ENCODE measurements around the gene CCDC74B.

DNA sequence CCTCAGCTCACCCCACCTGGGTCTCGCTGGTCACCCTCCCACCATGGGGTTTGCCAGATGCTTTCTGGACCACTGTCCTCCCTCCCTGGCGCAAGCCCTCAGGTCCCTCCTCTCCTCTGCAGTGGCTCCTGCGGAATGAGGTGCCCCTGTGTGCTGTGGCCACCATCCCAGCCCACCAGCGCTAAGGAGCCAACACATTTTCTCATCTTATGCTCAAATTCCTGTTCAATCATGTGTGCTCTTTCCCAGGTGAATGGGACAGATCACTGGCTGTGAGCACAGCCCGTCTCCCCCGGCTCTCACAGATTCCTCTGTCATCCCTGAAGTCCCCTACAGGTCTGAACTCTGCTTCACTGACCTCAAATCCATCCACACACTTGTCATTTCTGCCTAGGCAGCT, 15.2 kb upstream of the CCDC74B start:
- TF ChIP-seq RNF2 (IDR thresholded peaks at IDR 0.05; ENCODE audit: borderline replicate concordance, low read depth, low read length, missing control alignments, poor library complexity, severe bottlenecking), result no peak
- TF ChIP-seq, protein P1, sequence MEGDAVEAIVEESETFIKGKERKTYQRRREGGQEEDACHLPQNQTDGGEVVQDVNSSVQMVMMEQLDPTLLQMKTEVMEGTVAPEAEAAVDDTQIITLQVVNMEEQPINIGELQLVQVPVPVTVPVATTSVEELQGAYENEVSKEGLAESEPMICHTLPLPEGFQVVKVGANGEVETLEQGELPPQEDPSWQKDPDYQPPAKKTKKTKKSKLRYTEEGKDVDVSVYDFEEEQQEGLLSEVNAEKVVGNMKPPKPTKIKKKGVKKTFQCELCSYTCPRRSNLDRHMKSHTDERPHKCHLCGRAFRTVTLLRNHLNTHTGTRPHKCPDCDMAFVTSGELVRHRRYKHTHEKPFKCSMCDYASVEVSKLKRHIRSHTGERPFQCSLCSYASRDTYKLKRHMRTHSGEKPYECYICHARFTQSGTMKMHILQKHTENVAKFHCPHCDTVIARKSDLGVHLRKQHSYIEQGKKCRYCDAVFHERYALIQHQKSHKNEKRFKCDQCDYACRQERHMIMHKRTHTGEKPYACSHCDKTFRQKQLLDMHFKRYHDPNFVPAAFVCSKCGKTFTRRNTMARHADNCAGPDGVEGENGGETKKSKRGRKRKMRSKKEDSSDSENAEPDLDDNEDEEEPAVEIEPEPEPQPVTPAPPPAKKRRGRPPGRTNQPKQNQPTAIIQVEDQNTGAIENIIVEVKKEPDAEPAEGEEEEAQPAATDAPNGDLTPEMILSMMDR (IDR thresholded peaks at IDR 0.05; ENCODE audit: control extremely low read depth in 1 of 3, insufficient read depth in 1 of 3, low read depth in 1 of 3, low read length in 3 of 3), result no peak
- TF ChIP-seq CBX5 (IDR thresholded peaks at IDR 0.05; ENCODE audit: low read depth, low read length), result no peak
- no peak for TF ChIP-seq EP300 (IDR thresholded peaks at IDR 0.05; ENCODE audit: borderline replicate concordance in 1 of 2, low read depth in 2 of 2, low read length in 2 of 2)

Measured in H1 (cell line).